ENCODE measurements around the gene ZNF649.

DNA sequence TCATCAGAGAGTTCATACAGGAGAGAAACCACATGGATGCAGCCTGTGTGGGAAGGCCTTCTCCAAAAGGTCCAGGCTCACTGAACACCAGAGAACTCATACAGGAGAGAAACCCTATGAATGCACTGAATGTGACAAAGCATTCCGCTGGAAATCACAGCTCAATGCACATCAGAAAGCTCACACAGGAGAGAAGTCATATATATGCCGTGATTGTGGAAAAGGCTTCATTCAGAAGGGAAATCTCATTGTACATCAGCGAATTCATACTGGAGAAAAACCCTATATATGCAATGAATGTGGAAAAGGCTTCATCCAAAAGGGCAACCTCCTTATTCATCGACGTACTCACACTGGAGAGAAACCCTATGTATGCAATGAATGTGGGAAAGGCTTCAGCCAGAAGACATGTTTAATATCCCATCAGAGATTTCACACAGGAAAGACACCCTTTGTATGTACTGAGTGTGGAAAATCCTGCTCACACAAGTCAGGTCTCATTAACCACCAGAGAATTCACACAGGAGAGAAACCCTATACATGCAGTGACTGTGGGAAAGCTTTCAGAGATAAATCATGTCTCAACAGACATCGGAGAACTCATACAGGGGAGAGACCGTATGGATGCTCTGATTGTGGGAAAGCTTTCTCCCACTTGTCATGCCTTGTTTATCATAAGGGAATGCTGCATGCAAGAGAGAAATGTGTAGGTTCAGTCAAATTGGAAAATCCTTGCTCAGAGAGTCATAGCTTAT is 40.2 kb upstream of the ZNF649 start:
- TF ChIP-seq CTCF (IDR thresholded peaks at IDR 0.05), result no peak
- no peak for TF ChIP-seq POLR2A (IDR thresholded peaks at IDR 0.05)
